HEK293 (cell line): Measurements from ENCODE around the gene CTDSPL2.

Source experiments
- CTCF ChIA-PET: fragments of 350-600 bp; formaldehyde crosslinking; extraction: SDS; loops from one replicate; lab custom pipeline; 2021; ENCODE audit warnings: antibody characterized with exemption; lab: Yijun Ruan, JAX
- POLR2A ChIA-PET: fragments of 300-600 bp; formaldehyde crosslinking; extraction: SDS; loops from one replicate; lab custom pipeline; 2020; ENCODE audit warnings: antibody characterized with exemption, inconsistent platforms; lab: Yijun Ruan, JAX
- H3K27ac ChIP-seq: fragments of 200-500 bp; sonication (Bioruptor generic); 2 replicates; pipeline ENCODE4 v1.5.1; 2014; ENCODE audit warnings: low read depth, low read length, control low read depth, inconsistent platforms; ENCODE audit errors: extremely low read depth
- H3K36me3 ChIP-seq, 2 experiments: fragments of 200-500 bp in 1 of 2; sonication (Bioruptor generic) in 1 of 2; 1 replicate in 1 of 2; 2 replicates in 1 of 2; pipeline ENCODE4 v1.5.1; 2014 to 2017; ENCODE audit warnings: inconsistent platforms in 2 of 2, low read length in 2 of 2; ENCODE audit not compliant: control insufficient read depth in 2 of 2, insufficient read depth in 1 of 2
- H3K4me1 ChIP-seq: fragments of 200-500 bp; sonication (Bioruptor generic); 2 replicates; pipeline ENCODE4 v1.5.1; 2014; ENCODE audit warnings: mild to moderate bottlenecking, low read length, inconsistent platforms; ENCODE audit not compliant: control insufficient read depth, insufficient read depth
- H3K4me3 ChIP-seq: 2 replicates; pipeline ENCODE4 v1.5.1; 2011; ENCODE audit warnings: low read depth, mild to moderate bottlenecking, control low read depth, low read length, moderate library complexity
- H3K9me3 ChIP-seq: fragments of 200-500 bp; sonication (Bioruptor generic); 2 replicates; pipeline ENCODE4 v1.5.1; 2014; ENCODE audit warnings: low read depth, low read length, inconsistent platforms; ENCODE audit not compliant: control insufficient read depth, insufficient read depth
- PRDM10 ChIP-seq: fragments of 450-650 bp; formaldehyde crosslinking; IDR thresholded peaks from 2 replicates; pipeline ENCODE4 v1.5.1; 2016; ENCODE audit warnings: missing biosample characterization, missing genetic modification characterization
- TRIM28 ChIP-seq: IDR thresholded peaks from 2 replicates; pipeline ENCODE4 v1.6.1; 2011; ENCODE audit warnings: low read length, control low read depth, borderline replicate concordance
- ZNF274 ChIP-seq, 2 experiments: fragments of 200-500 bp in 1 of 2; fragments of 450-650 bp in 1 of 2; sonication (Bioruptor generic) in 1 of 2; formaldehyde crosslinking in 1 of 2; IDR thresholded peaks; 2 replicates each; pipeline versions ENCODE4 v1.5.1 to v1.6.1; 2014 to 2016; ENCODE audit warnings: borderline replicate concordance in 1 of 2, inconsistent platforms in 1 of 2, low read length in 1 of 2, missing biosample characterization in 1 of 2, missing genetic modification characterization in 1 of 2
- ZNF292 ChIP-seq: fragments of 450-650 bp; formaldehyde crosslinking; IDR thresholded peaks from 2 replicates; pipeline ENCODE4 v1.5.1; 2016; ENCODE audit warnings: low read depth, missing biosample characterization, missing genetic modification characterization, borderline replicate concordance
- ZNF366 ChIP-seq: fragments of 450-650 bp; formaldehyde crosslinking; conservative IDR thresholded peaks from 2 replicates; pipeline ENCODE4 v1.5.1; 2016; ENCODE audit warnings: missing biosample characterization, missing genetic modification characterization
- ZNF501 ChIP-seq: fragments of 450-650 bp; formaldehyde crosslinking; IDR thresholded peaks from 2 replicates; pipeline ENCODE4 v1.5.1; 2016; ENCODE audit warnings: missing biosample characterization, missing genetic modification characterization
- ZNF660 ChIP-seq: fragments of 450-650 bp; IDR thresholded peaks from 2 replicates; pipeline ENCODE4 v1.5.1; 2018; ENCODE audit warnings: missing biosample characterization, mild to moderate bottlenecking, missing genetic modification characterization
- ZNF677 ChIP-seq: fragments of 450-650 bp; IDR thresholded peaks from 2 replicates; pipeline ENCODE4 v1.5.0; 2018; ENCODE audit warnings: missing biosample characterization, mild to moderate bottlenecking, missing genetic modification characterization, moderate library complexity
- ZNF76 ChIP-seq: fragments of 450-650 bp; formaldehyde crosslinking; IDR thresholded peaks from 2 replicates; pipeline ENCODE4; 2016; ENCODE audit warnings: low read depth, missing biosample characterization, missing genetic modification characterization, borderline replicate concordance
- ZNF777 ChIP-seq: fragments of 450-650 bp; formaldehyde crosslinking; IDR thresholded peaks from 2 replicates; pipeline ENCODE4 v1.5.1; 2017; ENCODE audit warnings: missing biosample characterization, missing genetic modification characterization, borderline replicate concordance
- TF ChIP-seq, protein P1 (sequence below): fragments of 450-650 bp; formaldehyde crosslinking; IDR thresholded peaks from 2 replicates; pipeline ENCODE4 v1.5.1; 2016; ENCODE audit warnings: missing biosample characterization, missing genetic modification characterization, borderline replicate concordance

The CTDSPL2 gene

DNA sequence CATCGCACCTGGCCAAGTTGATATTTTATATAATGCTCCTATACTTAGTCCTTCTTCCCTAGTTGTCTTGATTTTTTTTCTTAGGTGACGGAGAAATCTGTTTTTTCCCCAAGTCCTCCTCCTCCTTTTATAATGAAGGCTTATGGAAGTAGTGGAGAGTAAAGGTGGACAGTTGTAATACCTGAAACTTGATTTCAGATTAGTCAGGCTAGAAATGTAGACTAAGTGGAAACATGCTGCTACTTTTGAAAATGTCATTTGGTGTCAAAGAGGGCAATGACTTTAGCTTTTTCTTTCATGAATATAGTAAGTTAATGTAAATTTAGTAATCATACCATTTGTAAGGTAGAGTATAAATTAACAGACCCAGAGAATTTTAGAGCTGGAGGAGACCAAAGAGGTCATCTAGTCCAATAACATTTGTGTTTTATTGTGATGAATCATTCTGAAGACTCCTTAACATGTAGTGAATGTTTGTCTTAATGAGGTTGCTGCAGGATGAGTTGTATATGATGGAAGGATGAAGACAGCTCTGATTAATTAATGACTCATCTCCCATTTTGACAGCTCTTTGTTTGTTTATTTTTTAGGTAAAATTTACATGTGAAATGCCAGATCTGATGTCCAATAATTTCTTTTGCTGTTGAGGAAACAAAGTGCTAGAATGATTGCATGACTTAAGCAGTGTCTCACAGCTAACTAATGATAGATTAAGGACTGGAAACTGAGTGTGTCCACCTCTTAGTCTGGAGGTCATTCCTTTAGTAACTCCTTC is 8.7 kb downstream of the CTDSPL2 start (continued):
- TF ChIP-seq TRIM28 (no peak), ZNF76 (tag by site-specific recombination) (no peak), ZNF660 (tag by site-specific recombination) (no peak), ZNF366 (peak; percentile 50; the same call in 1 of the 2 replicates), ZNF501 (tag by site-specific recombination) (no peak), ZNF777 (no peak)
- TF ChIP-seq, protein P1, sequence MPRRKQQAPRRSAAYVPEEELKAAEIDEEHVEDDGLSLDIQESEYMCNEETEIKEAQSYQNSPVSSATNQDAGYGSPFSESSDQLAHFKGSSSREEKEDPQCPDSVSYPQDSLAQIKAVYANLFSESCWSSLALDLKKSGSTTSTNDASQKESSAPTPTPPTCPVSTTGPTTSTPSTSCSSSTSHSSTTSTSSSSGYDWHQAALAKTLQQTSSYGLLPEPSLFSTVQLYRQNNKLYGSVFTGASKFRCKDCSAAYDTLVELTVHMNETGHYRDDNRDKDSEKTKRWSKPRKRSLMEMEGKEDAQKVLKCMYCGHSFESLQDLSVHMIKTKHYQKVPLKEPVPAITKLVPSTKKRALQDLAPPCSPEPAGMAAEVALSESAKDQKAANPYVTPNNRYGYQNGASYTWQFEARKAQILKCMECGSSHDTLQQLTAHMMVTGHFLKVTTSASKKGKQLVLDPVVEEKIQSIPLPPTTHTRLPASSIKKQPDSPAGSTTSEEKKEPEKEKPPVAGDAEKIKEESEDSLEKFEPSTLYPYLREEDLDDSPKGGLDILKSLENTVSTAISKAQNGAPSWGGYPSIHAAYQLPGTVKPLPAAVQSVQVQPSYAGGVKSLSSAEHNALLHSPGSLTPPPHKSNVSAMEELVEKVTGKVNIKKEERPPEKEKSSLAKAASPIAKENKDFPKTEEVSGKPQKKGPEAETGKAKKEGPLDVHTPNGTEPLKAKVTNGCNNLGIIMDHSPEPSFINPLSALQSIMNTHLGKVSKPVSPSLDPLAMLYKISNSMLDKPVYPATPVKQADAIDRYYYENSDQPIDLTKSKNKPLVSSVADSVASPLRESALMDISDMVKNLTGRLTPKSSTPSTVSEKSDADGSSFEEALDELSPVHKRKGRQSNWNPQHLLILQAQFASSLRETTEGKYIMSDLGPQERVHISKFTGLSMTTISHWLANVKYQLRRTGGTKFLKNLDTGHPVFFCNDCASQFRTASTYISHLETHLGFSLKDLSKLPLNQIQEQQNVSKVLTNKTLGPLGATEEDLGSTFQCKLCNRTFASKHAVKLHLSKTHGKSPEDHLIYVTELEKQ (tag by site-specific recombination), result peak; percentile 73; the same call in 1 of the 2 replicates

GRCh38 chr15:44438402-44438801 is 11.0 kb downstream of the CTDSPL2 start:
- H3K4me1 ChIP-seq, result no peaks in the 10 kb centered on the region; the same call in 1 of the 2 replicates
- ChIA-PET CTCF (no interaction called here), POLR2A (interaction anchor here (0.6 kb wide), 1 partner anchor 11 kb away, joined by 4 read pairs; the partner anchor contains the start of gene CTDSPL2)
- H3K27ac ChIP-seq, result no peak overlapping the region
- peaks cover 0 to 6% of the 10 kb centered on the region in 2 experiments; a peak in 1 of 3 replicates for H3K36me3 ChIP-seq
- no peaks in the 10 kb centered on the region for H3K9me3 ChIP-seq
- TF ChIP-seq PRDM10 (tag by site-specific recombination), result peak; percentile 78
- TF ChIP-seq ZNF274 (IDR thresholded peaks at IDR 0.05; ENCODE audit: low read length), result no peak
- TF ChIP-seq ZNF274 (tag by site-specific recombination; IDR thresholded peaks at IDR 0.05; ENCODE audit: borderline replicate concordance), result no peak
- H3K4me3 ChIP-seq, result no peak overlapping the region

DNA sequence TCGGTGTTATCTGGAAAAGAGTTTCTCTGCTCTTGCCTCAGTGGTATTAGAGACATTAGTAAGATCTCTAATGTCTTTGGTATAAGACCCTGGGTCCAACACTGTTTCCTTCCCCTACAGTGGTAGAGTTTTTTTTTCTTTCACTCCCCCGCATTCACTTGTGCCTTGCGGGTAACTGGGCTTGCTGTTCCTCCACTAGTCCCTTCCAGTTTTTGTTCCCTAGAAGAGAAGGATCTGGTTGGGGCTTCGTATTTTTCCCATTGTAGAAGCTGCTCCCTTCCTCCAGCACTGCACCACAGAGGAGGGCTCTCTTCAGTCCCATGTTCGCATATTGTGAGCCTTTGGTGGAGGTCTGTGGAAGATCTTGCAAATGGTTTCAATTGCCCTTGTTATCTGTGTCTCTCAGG is 13.7 kb downstream of the CTDSPL2 start:
- POLR2A ChIA-PET, result interaction anchor here (2.1 kb wide), 1 partner anchor 14 kb away, joined by 7 read pairs; the partner anchor contains the start of gene CTDSPL2
- Histone ChIP-seq H3K4me3 (no peak overlapping the region), H3K4me1 (no peaks in the 10 kb centered on the region; the same call in 1 of the 2 replicates), H3K36me3 (no peaks in the 10 kb centered on the region; a peak in 1 of 3 replicates), H3K27ac (no peak overlapping the region), H3K9me3 (no peaks in the 10 kb centered on the region)
- CTCF ChIA-PET, result no interaction called here
- TF ChIP-seq ZNF677 (tag by site-specific recombination), result 0 out of 2 replicates have a peak, but pooled peaks have one; percentile 58
- TF ChIP-seq ZNF292, result no peak
